Small intestine (tissue), 7 donors: ENCODE data around the gene LMBR1. TPM values are rescaled to one million over a fixed set of nuclear protein-coding genes. Genes with fewer than 3 reads are reported as not detected.

ENCODE experiments used
- DNase-seq, 2 donors: peaks; one replicate each; pipeline versions ENCODE4 v3.0.0 to v3.0.0-alpha.2; 2013
- FAIRE-seq: peaks from 2 replicates; lab custom pipeline; 2012; peaks lifted over from hg19 to GRCh38; lab: Jason Lieb, UNC
- H3K27ac ChIP-seq, 3 donors: one replicate each; pipeline ENCODE4 v1.5.1; 2013; ENCODE audit warnings: low read length in 2 of 3, mild to moderate bottlenecking in 2 of 3, control low read depth in 1 of 3, inconsistent platforms in 1 of 3, low read depth in 1 of 3, moderate library complexity in 1 of 3
- H3K27me3 ChIP-seq, 3 donors: one replicate each; pipeline ENCODE4 v1.6.1; 2013; ENCODE audit warnings: low read length in 3 of 3, inconsistent platforms in 1 of 3; ENCODE audit not compliant: control insufficient read depth in 3 of 3, insufficient read depth in 3 of 3
- H3K36me3 ChIP-seq, 3 donors: one replicate each; pipeline ENCODE4 v1.6.1; 2013; ENCODE audit warnings: low read length in 3 of 3, inconsistent platforms in 1 of 3, low read depth in 1 of 3, mild to moderate bottlenecking in 1 of 3, moderate library complexity in 1 of 3; ENCODE audit not compliant: control insufficient read depth in 3 of 3, insufficient read depth in 2 of 3
- H3K4me1 ChIP-seq, 3 donors: one replicate each; pipeline ENCODE4 v1.6.1; 2013; ENCODE audit warnings: low read length in 2 of 3, inconsistent platforms in 1 of 3, low read depth in 1 of 3, mild to moderate bottlenecking in 1 of 3, moderate library complexity in 1 of 3; ENCODE audit not compliant: control insufficient read depth in 3 of 3, insufficient read depth in 2 of 3
- H3K4me3 ChIP-seq, 3 donors: one replicate each; pipeline ENCODE4 v1.5.1; 2013; ENCODE audit warnings: low read length in 3 of 3, control low read depth in 1 of 3, inconsistent platforms in 1 of 3, low read depth in 1 of 3, mild to moderate bottlenecking in 1 of 3, moderate library complexity in 1 of 3
- H3K9me3 ChIP-seq, 2 donors: one replicate each; pipeline ENCODE4 v1.6.1; 2013; ENCODE audit warnings: low read depth in 1 of 2, low read length in 1 of 2; ENCODE audit not compliant: control insufficient read depth in 2 of 2, insufficient read depth in 1 of 2
- WGBS, 3 donors: extraction: QIAGEN DNeasy Blood & Tissue Kit; methylation state at CpG; one replicate each; pipeline ENCODE4 v1.1.7; 2013; 5-methylcytosine and 5-hydroxymethylcytosine counted together
- polyA plus RNA-seq, 4 donors: library from polyadenylated mRNA; stranded (reverse) in 3 of 4; unstranded in 1 of 4; fragments of 200-250 nt in 3 of 4; fragments of 120-200 nt in 1 of 4; gene quantifications; one replicate each; pipeline versions ENCODE4 v1.2.1 to v1.2.3, GENCODE V29; 2013
- donor health status: healthy with polysubstance abuse.
- donor health status: control.
- donor health status: control.
- donor health status: Bipolar disorder and iron deficiency.
- donor health status: healthy.

LMBR1 gene
- polyA plus RNA-seq, 4 donors: 4.3 to 34.5 (median 11.9) TPM

DNA sequence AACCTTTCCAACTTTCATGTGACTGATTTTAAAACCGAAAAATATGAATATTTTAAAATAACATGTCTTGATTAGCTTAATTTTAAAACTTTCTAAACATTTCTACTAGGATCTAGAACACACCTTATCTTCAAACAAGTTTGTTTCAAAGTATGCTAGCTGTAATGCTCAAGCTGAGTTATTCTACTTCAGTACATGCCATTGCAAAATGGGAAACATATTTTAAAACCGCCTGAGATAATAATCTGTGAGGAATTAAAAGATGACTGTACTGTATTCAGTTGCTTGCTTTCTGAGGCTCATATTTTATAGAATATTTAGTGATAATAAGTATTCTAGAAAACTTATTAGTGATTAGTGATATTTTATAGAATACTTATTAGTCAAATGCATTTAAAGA is 99.6 kb downstream of the LMBR1 start:
- FAIRE-seq (no peak), DNase-seq (no peak)
- Histone ChIP-seq H3K9me3 (no peaks in the 10 kb centered on the region), H3K4me1 (no peaks in the 10 kb centered on the region), H3K4me3 (no peak overlapping the region), H3K27ac (no peak overlapping the region), H3K27me3 (no peaks in the 10 kb centered on the region), H3K36me3 (peaks cover 0 to 12% (median 0%) of the 10 kb centered on the region in 3 donors)
- 93 to 96% (median 93%) methylated on average over 2 of the region's 2 CpGs for WGBS, 3 donors

DNA sequence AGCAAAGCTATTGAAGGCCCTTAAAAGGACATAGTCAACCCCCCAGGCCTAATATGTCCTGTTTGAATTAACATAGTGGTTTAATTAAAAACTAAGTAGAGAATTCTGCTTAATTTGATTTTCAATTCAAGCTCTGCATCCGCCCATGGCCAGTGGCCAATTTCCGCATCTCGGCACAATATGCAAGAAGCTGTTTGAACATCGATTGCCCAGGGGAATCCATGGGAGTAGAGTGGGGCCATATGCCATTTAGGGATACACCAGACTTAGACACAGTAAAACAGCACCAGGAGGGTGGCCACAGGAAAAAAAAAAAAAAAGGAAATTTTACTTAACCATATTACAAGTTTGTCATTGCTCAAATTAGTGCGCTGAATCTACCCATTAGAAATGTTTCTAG is 100.4 kb downstream of the LMBR1 start:
- H3K27me3 ChIP-seq: no peaks in the 10 kb centered on the region
- DNase-seq: no peak
- H3K27ac ChIP-seq: no peak overlapping the region
- no peaks in the 10 kb centered on the region for H3K4me1 ChIP-seq
- H3K4me3 ChIP-seq: no peak overlapping the region
- FAIRE-seq: no peak
- no peaks in the 10 kb centered on the region for H3K9me3 ChIP-seq
- 89 to 99% (median 99%) methylated on average over 5 of the region's 5 CpGs for WGBS, 3 donors
- H3K36me3 ChIP-seq: peaks cover 0 to 14% (median 0%) of the 10 kb centered on the region in 3 donors

DNA sequence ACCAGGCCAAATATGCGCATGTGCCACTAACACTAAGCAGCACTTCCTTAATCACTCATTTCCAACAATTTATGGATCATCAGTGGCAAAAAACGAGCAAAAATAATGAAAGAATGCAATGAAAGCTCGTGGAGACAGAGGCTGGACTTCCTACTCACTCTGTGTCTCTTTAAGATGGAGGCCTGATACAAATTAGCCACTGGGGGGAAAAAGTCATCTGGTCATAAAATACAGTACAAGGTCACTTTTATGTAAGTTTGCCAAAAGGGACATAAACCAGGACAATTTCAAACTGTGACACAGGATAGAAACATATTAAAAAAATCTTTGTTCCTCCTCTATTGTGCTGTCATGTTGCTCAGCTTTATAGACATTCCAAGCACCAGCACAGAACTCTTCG is 101.7 kb downstream of the LMBR1 start:
- Histone ChIP-seq H3K4me1 (no peaks in the 10 kb centered on the region), H3K36me3 (peaks cover 0 to 14% (median 0%) of the 10 kb centered on the region in 3 donors), H3K27ac (no peak overlapping the region), H3K4me3 (no peak overlapping the region), H3K9me3 (no peaks in the 10 kb centered on the region), H3K27me3 (no peaks in the 10 kb centered on the region)
- 72 to 78% (median 72%) methylated on average over 4 of the region's 4 CpGs for WGBS, 3 donors
- FAIRE-seq (no peak), DNase-seq (no peak)

DNA sequence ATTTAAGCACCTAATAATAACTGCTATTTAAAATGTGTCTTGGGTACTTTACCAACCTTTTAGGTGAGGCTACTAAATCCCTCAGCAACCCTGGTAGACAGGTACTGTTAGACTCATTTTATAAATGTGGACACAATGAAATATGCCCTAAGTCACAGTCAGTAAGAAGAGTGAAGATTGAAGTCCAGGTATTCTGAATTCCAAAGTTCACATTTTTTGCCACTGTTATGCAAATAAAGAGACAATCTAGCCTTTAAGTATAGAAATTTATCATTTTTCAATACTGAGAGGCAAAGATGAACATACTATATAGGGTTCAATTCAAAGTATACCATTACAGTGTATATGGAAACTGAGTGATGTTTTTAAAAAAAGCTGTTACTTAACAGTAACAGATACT is 102.7 kb downstream of the LMBR1 start:
- no peaks in the 10 kb centered on the region for H3K4me1 ChIP-seq
- no peak overlapping the region for H3K4me3 ChIP-seq
- H3K36me3 ChIP-seq: peaks cover 0 to 10% (median 0%) of the 10 kb centered on the region in 3 donors
- H3K27me3 ChIP-seq: no peaks in the 10 kb centered on the region
- FAIRE-seq (no peak), DNase-seq (peak; percentile 17 to 22)
- no peak overlapping the region for H3K27ac ChIP-seq
- no peaks in the 10 kb centered on the region for H3K9me3 ChIP-seq

DNA sequence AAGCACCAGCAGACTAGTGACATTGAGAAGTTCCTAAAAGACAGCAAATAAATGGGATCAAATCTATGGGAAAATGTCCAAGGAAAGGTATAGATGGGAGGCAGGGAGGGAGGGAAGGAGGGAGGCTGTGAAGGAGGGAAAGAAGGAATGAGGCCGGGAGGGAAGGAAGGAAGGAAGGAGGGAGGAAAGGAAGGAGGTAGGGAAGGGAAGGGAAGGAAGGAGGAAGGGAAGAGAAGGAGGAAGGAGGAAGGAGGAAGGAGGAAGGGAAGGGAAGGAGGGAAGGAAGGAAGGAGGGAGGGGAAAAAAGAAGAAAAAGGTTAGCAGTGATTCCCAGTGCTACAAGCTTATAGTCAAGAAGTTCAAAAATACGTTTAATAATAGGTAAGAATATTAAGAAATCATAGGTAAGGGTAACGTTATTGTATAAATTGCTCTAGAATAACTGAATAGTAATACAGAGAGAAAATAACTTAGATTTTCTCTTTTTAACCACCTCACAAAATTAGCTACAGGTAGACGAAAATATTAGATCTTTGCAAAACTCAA is 106.9 kb downstream of the LMBR1 start:
- FAIRE-seq (no peak), DNase-seq (no peak)
- Histone ChIP-seq H3K36me3 (peaks cover 0 to 3% (median 0%) of the 10 kb centered on the region in 3 donors), H3K27me3 (no peaks in the 10 kb centered on the region), H3K9me3 (no peaks in the 10 kb centered on the region), H3K27ac (no peak overlapping the region), H3K4me1 (no peaks in the 10 kb centered on the region), H3K4me3 (no peak overlapping the region)
- WGBS, 3 donors: 93 to 95% (median 94%) methylated on average over 4 of the region's 4 CpGs

DNA sequence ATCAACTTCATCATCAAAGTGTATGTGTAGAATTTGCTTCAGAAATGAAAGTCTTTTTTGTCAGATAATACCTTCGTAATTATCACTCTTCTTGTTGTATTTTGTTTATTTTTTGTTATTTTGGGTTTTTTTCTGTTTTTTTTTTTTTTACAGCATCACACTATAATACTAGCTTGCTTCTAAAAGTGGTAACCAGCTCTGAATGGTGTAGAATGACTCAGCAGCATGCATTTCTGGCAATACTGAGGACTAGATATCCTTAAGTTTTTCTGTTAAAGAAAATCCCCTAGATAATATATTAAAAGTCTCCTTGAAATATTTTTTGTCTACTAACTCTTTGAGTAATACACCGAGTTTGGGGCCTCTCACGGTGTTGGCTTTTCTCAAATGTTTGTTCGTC is 109.1 kb downstream of the LMBR1 start:
- FAIRE-seq: no peak

DNA sequence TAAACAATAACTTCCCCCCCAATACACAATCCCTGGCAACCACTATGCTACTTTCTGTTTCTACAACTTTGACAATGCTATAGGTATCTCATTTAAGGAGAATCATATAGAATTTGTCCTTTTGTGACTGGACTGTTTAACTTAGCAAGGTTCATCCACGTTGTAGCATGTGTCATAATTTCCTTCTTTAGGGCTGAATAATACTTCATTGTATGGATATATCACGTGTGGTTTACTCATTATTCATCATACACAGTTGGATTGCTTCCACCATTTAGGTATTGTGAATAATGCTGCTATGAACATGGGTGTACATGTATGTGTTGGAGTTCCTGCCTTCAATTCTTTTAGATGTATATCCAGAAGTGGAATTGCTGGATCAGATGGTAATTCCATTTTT is 111.0 kb downstream of the LMBR1 start:
- WGBS, 3 donors: 84 to 87% (median 86%) methylated on average over 2 of the region's 2 CpGs
- H3K27ac ChIP-seq: no peak overlapping the region
- no peaks in the 10 kb centered on the region for H3K9me3 ChIP-seq
- no peaks in the 10 kb centered on the region for H3K36me3 ChIP-seq
- H3K4me1 ChIP-seq: no peaks in the 10 kb centered on the region
- no peak for DNase-seq
- no peak overlapping the region for H3K4me3 ChIP-seq
- no peaks in the 10 kb centered on the region for H3K27me3 ChIP-seq
- no peak for FAIRE-seq

More for the DNA sequence above, 109.1 kb downstream of the LMBR1 start:
- Histone ChIP-seq H3K4me3 (no peak overlapping the region), H3K27ac (no peak overlapping the region), H3K27me3 (no peaks in the 10 kb centered on the region), H3K36me3 (peaks cover 0 to 3% (median 0%) of the 10 kb centered on the region in 3 donors), H3K9me3 (no peaks in the 10 kb centered on the region), H3K4me1 (no peaks in the 10 kb centered on the region)
- 91 to 93% (median 93%) methylated on average over 4 of the region's 4 CpGs for WGBS, 3 donors
- DNase-seq: no peak

DNA sequence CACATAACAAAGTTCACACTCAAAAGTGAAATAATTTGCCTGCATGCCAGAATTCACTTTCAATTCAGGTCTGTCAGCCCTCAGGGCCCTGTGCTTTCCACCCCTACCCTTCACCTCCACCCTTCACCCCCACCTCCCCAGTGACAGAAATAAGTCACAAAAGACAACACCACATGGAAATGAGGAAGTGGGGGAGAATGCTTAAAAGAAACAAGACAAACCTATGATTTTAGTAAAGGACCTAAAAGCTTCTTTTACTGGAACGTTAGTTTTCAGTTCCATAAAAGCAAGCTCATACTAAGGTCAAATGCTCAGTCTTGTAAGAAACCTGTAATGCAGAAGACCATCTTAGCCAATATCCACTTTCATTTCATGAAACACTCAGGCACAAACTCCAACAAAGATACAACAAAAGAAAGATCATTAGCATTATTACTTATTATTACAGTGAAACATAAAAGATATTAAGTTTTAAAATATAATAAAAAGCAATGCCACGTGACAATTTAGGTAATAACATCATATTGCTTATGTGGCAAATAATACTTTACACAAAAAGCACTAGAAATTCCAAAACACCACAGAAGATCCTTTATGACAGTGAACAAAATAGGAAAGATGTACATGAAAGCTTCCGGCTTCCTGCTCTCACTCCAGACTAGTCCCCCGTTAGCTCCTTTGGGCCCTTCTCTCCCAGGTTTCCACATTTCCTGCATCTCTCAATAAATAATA is 112.1 kb downstream of the LMBR1 start:
- DNase-seq (no peak), FAIRE-seq (no peak)
- WGBS, 3 donors: 86 to 91% (median 87%) methylated on average over 4 of the region's 4 CpGs
- Histone ChIP-seq H3K27me3 (no peaks in the 10 kb centered on the region), H3K27ac (no peak overlapping the region), H3K36me3 (peaks cover 0 to 2% (median 0%) of the 10 kb centered on the region in 3 donors), H3K9me3 (no peaks in the 10 kb centered on the region), H3K4me1 (no peaks in the 10 kb centered on the region), H3K4me3 (no peak overlapping the region)
